Kidney epithelial cell (primary cell): ENCODE results near the gene FAP. TPM values are rescaled to one million over a fixed set of nuclear protein-coding genes. Genes with fewer than 3 reads are reported as not detected.

ENCODE experiments used
- DNase-seq: peaks from one replicate; pipeline ENCODE4 v3.0.0-alpha.2; 2010; ENCODE audit warnings: low read depth
- H3K27me3 ChIP-seq: 2 replicates; pipeline ENCODE4 v1.6.0; 2011; ENCODE audit warnings: low read length; ENCODE audit not compliant: control insufficient read depth, insufficient read depth
- H3K36me3 ChIP-seq: 2 replicates; pipeline ENCODE4 v1.5.1; 2011; ENCODE audit warnings: low read length; ENCODE audit not compliant: control insufficient read depth, insufficient read depth
- H3K4me3 ChIP-seq: 2 replicates; pipeline ENCODE4 v1.5.1; 2011; ENCODE audit warnings: low read depth, mild to moderate bottlenecking, control low read depth, low read length
- total RNA-seq: library from RNA; depleted of rRNA; stranded (reverse); fragments of >200 nt; gene quantifications from 2 replicates; pipeline ENCODE4 v1.2.3, GENCODE V29; 2015
- TF ChIP-seq, protein P1 (sequence below): IDR thresholded peaks from 2 replicates; pipeline ENCODE4 v1.5.1; 2011; ENCODE audit warnings: mild to moderate bottlenecking, moderate library complexity, low read length, control low read depth, inconsistent platforms; ENCODE audit not compliant: insufficient read depth, poor library complexity, severe bottlenecking

The FAP gene
- total RNA-seq, 1 donor from 2014 or later: 2.8 TPM

DNA sequence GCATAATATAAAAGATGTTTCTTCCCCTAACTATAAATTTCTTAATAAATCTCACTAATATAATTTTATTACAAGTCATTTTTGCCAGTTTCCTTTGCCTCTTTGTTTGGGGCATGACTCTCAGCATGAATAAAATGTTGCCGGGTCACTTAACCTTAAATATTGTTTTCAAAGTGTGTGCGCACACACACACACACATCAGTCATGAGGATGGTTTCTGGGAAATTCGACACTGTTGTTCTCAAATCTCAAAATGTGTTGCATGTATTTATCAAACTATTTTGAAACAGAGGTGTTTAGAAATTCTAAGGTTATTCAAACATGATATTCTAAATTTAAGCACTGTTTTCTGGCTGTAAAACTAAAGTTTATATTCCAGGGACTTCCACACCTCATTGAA, 31.5 kb downstream of the FAP start:
- no peak overlapping the region for H3K4me3 ChIP-seq
- TF ChIP-seq, protein P1, sequence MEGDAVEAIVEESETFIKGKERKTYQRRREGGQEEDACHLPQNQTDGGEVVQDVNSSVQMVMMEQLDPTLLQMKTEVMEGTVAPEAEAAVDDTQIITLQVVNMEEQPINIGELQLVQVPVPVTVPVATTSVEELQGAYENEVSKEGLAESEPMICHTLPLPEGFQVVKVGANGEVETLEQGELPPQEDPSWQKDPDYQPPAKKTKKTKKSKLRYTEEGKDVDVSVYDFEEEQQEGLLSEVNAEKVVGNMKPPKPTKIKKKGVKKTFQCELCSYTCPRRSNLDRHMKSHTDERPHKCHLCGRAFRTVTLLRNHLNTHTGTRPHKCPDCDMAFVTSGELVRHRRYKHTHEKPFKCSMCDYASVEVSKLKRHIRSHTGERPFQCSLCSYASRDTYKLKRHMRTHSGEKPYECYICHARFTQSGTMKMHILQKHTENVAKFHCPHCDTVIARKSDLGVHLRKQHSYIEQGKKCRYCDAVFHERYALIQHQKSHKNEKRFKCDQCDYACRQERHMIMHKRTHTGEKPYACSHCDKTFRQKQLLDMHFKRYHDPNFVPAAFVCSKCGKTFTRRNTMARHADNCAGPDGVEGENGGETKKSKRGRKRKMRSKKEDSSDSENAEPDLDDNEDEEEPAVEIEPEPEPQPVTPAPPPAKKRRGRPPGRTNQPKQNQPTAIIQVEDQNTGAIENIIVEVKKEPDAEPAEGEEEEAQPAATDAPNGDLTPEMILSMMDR: no peak
- no peaks in the 10 kb centered on the region for H3K36me3 ChIP-seq
- no peaks in the 10 kb centered on the region for H3K27me3 ChIP-seq
- DNase-seq: no peak

DNA sequence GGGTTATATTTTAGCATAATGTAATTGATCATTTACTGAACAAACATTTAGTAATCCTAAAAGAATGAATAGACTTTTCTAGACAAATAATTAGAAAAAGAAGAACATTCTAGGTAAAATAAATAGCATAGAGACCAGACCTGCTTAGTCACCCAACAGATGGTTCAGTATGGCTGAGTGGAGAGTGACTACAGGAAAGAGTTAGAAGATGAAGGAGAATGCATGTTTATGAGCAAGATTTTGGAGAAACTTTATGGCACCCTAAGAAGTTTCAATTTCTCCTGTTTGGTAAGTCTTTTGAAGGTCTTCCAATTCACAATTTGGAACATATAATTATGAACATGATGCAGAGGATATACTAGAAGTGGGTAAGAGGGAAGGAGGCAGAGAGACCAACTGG, 32.9 kb downstream of the FAP start:
- no peak for DNase-seq
- H3K27me3 ChIP-seq: no peaks in the 10 kb centered on the region

DNA sequence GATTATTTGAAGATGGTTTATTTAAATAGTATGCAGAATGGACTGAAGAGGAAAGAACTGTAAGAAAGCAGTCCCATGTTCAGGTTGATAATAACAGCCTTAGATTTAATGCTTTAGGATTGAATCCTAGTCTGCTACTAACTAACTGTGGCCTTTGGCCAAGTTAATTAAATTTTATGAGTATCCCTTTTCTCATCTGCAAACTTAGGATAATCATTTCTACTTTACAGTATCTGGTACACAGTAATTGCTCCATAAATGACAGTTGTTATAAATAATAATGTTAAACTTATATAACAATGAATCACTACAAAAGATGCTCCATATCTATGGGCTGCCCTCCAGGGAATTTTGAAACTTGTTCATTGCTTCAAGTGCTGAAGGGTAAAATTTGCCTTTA, 41.0 kb downstream of the FAP start:
- Histone ChIP-seq H3K36me3 (no peaks in the 10 kb centered on the region), H3K27me3 (no peaks in the 10 kb centered on the region), H3K4me3 (no peak overlapping the region)
- TF ChIP-seq, protein P1: no peak
- no peak for DNase-seq

More for the DNA sequence above, 32.9 kb downstream of the FAP start:
- TF ChIP-seq, protein P1: no peak
- H3K36me3 ChIP-seq: no peaks in the 10 kb centered on the region
- H3K4me3 ChIP-seq: no peak overlapping the region

DNA sequence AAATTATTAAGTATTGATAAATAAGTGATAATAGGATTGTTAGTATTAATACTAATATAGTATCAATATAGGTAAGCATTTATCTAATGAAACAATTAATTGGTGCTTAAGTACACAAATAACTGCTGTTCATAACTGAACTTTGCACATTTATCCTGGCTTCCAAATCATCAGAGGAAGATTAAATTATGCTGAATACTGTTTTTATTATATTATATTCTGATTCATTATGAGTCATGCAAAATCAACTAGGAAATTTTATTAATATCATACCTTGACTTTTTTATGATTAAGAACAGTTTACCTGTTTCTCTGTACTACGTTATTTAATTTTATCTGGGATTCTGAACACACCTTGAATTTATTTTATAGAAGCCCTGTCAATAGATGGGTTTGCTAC, 42.6 kb downstream of the FAP start:
- Histone ChIP-seq H3K4me3 (no peak overlapping the region), H3K27me3 (no peaks in the 10 kb centered on the region), H3K36me3 (no peaks in the 10 kb centered on the region)
- TF ChIP-seq, protein P1: no peak
- DNase-seq: no peak

DNA sequence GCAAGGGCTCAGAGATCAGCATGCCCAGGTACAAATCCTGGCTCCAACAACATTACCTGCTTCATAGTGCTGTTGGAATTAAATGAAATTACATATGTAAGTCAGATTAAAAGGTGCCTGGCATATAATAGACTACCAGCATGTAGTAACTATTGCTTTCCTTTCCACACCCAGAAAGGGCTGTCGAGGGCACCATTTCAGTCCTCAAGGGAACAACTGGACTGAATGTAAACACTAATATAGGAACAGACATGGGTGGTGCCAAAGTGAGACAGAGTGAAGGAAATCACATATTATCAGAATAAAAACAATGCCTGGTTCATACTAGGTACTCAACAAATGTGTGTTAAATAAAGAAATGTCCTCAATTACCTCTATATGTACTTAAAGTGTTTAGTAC, 43.3 kb downstream of the FAP start:
- H3K36me3 ChIP-seq: no peaks in the 10 kb centered on the region
- TF ChIP-seq, protein P1: no peak
- no peak for DNase-seq

DNA sequence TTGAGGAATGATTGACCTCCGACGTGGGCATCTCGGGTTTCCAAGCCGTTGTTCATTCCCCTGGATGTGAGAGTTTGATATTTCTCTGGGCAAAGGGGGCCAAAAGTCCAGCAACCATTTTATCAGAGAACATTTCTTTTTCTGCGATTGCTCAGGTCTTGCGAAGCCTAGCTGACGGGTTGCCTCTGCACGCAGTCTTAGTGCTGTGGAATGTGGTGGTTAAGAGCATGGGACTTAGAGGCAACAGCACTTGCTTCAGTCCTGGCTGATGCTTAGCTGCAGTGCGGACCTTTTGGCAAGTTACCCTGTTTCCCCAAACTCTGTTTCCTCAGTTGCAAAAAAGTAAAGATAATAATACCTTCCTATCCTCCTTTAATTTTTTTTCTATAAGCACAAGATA, 45.0 kb downstream of the FAP start:
- no peak for DNase-seq
- no peaks in the 10 kb centered on the region for H3K36me3 ChIP-seq
- no peak overlapping the region for H3K4me3 ChIP-seq
- TF ChIP-seq, protein P1: no peak
- H3K27me3 ChIP-seq: no peaks in the 10 kb centered on the region

More for the DNA sequence above, 43.3 kb downstream of the FAP start:
- Histone ChIP-seq H3K4me3 (no peak overlapping the region), H3K27me3 (no peaks in the 10 kb centered on the region)
